HUDEP-2 (cell line): ENCODE measurements around the gene MAN2A1.
A peak's percentile ranks its signal among the peaks of the same experiment; 100 is the strongest.
"Not testable (repeated sequence)": the region's sequence is repeated elsewhere in the genome, so short reads cannot be mapped to it uniquely, and the experiment has no call there.

Experiments used
- DNase-seq, 76 experiments: peaks; one replicate each; lab custom pipeline; 2025; ENCODE audit not compliant: unreplicated experiment in 76 of 76; lab: John Stamatoyannopoulos, UW

MAN2A1 gene

GRCh38 chr5:109857405-109858031 is 167.8 kb downstream of the MAN2A1 start:
- DNase-seq = no peak

- no peak for DNase-seq
Observed at GRCh38 chr5:109859537-109859936, 169.8 kb downstream of the MAN2A1 start.

GRCh38 chr5:109862301-109862700 is 172.6 kb downstream of the MAN2A1 start:
- DNase-seq = no peak

- DNase-seq = no peak
Observed at GRCh38 chr5:109863752-109864151, 174.0 kb downstream of the MAN2A1 start.

GRCh38 chr5:109865637-109866036 is 175.9 kb downstream of the MAN2A1 start:
- DNase-seq = peak in 9 of 76 experiments; percentile 4 to 54 (median 29)

GRCh38 chr5:109866051-109866450 is 176.3 kb downstream of the MAN2A1 start:
- DNase-seq = peak in 1 of 76 experiments; percentile 3

- no peak for DNase-seq
Observed at GRCh38 chr5:109868737-109869136, 179.0 kb downstream of the MAN2A1 start.

- no peak for DNase-seq
Observed at GRCh38 chr5:109873687-109874086, 184.0 kb downstream of the MAN2A1 start.

- no peak for DNase-seq
Observed at GRCh38 chr5:109874108-109874507, 184.4 kb downstream of the MAN2A1 start.

- DNase-seq = no peak
Observed at GRCh38 chr5:109876030-109876725, 186.5 kb downstream of the MAN2A1 start.

- no peak for DNase-seq
Observed at GRCh38 chr5:109876941-109877669, 187.4 kb downstream of the MAN2A1 start.

GRCh38 chr5:109877670-109878045 is 187.9 kb downstream of the MAN2A1 start:
- no peak for DNase-seq

- DNase-seq = no peak
Observed at GRCh38 chr5:109878887-109879286, 189.2 kb downstream of the MAN2A1 start.

- no peak for DNase-seq
Observed at GRCh38 chr5:109880907-109881685, 191.4 kb downstream of the MAN2A1 start.

- no peak for DNase-seq
Observed at GRCh38 chr5:109882546-109882945, 192.8 kb downstream of the MAN2A1 start.

- DNase-seq = no peak
Observed at GRCh38 chr5:109884676-109885075, 194.9 kb downstream of the MAN2A1 start.

- DNase-seq = no peak
Observed at GRCh38 chr5:109885205-109885604, 195.5 kb downstream of the MAN2A1 start.

- no peak for DNase-seq
Observed at GRCh38 chr5:109888989-109889388, 199.3 kb downstream of the MAN2A1 start.

- DNase-seq = not testable (repeated sequence)
Observed at GRCh38 chr5:109893271-109893670, 203.5 kb downstream of the MAN2A1 start.

GRCh38 chr5:109898269-109899162 is 208.8 kb downstream of the MAN2A1 start:
- DNase-seq = no peak
